Stimulated activated naive B cell treated with anti-CD40 and anti-IgM and Interleukin-4, amounts not matched to agents 10 μg/mL and 1 μg/mL and 100 μg/mL, for 72 hours (primary cell): ENCODE measurements around the gene ZNF804B.
"Not testable (repeated sequence)": the region's sequence is repeated elsewhere in the genome, so short reads cannot be mapped to it uniquely, and the experiment has no call there.

Experiments
- ATAC-seq, 2 donors: fragments of 150-1000 bp; cut with Tn5 transposase; replicated peaks; 2 replicates each; pipeline ENCODE4 v1.10.0; 2021; ENCODE audit warnings: moderate library complexity in 1 of 2
- DNase-seq: peaks from one replicate; pipeline ENCODE4 v3.0.0; 2021
- H3K27ac Mint-ChIP-seq: one replicate; pipeline ENCODE4 v1.8.0; 2022; ENCODE audit warnings: mild to moderate bottlenecking, mixed read lengths
- H3K27me3 Mint-ChIP-seq, 2 donors: one replicate each; pipeline ENCODE4 v1.8.0; 2022; ENCODE audit warnings: mixed read lengths in 2 of 2
- H3K36me3 Mint-ChIP-seq, 2 donors: one replicate each; pipeline ENCODE4 v1.8.0; 2022; ENCODE audit warnings: mixed read lengths in 2 of 2, mild to moderate bottlenecking in 1 of 2
- H3K4me1 Mint-ChIP-seq, 2 donors: one replicate each; pipeline ENCODE4 v1.8.0; 2022; ENCODE audit warnings: mixed read lengths in 2 of 2, mild to moderate bottlenecking in 1 of 2
- H3K4me3 Mint-ChIP-seq, 2 donors: one replicate each; pipeline ENCODE4 v1.8.0; 2022; ENCODE audit warnings: mild to moderate bottlenecking in 2 of 2, mixed read lengths in 2 of 2, moderate library complexity in 1 of 2
- H3K9me3 Mint-ChIP-seq, 2 donors: one replicate each; pipeline ENCODE4 v1.8.0; 2022; ENCODE audit warnings: mixed read lengths in 2 of 2, mild to moderate bottlenecking in 1 of 2

ZNF804B gene

GRCh38 chr7:89129600-89130375 lies 370.3 kb downstream of the ZNF804B start:
- Mint-ChIP-seq H3K27ac (no peak overlapping the region), H3K36me3 (no peaks in the 10 kb centered on the region), H3K27me3 (no peaks in the 10 kb centered on the region), H3K4me1 (no peaks in the 10 kb centered on the region), H3K4me3 (no peak overlapping the region), H3K9me3 (no peaks in the 10 kb centered on the region)
- DNase-seq (no peak), ATAC-seq (no peak)

GRCh38 chr7:89133357-89133756 lies 373.9 kb downstream of the ZNF804B start:
- ATAC-seq (no peak), DNase-seq (no peak)
- Mint-ChIP-seq H3K4me1 (no peaks in the 10 kb centered on the region), H3K9me3 (peaks cover 0 to 3% of the 10 kb centered on the region in 2 donors), H3K27me3 (no peaks in the 10 kb centered on the region), H3K27ac (no peak overlapping the region), H3K4me3 (no peak overlapping the region), H3K36me3 (no peaks in the 10 kb centered on the region)

GRCh38 chr7:89133819-89134218 lies 374.3 kb downstream of the ZNF804B start:
- Mint-ChIP-seq H3K4me3 (no peak overlapping the region), H3K27me3 (no peaks in the 10 kb centered on the region), H3K9me3 (peaks cover 0 to 5% of the 10 kb centered on the region in 2 donors), H3K36me3 (no peaks in the 10 kb centered on the region), H3K4me1 (no peaks in the 10 kb centered on the region), H3K27ac (no peak overlapping the region)
- no peak for DNase-seq
- no peak for ATAC-seq

- no peaks in the 10 kb centered on the region for H3K27me3 Mint-ChIP-seq
- no peak overlapping the region for H3K27ac Mint-ChIP-seq
- ATAC-seq: no peak
- H3K9me3 Mint-ChIP-seq: no peaks in the 10 kb centered on the region
- H3K36me3 Mint-ChIP-seq: no peaks in the 10 kb centered on the region
- H3K4me3 Mint-ChIP-seq: no peak overlapping the region
- H3K4me1 Mint-ChIP-seq: no peaks in the 10 kb centered on the region
- DNase-seq: no peak
Measured at GRCh38 chr7:89145801-89146200, 386.3 kb downstream of the ZNF804B start.

GRCh38 chr7:89160107-89160506 lies 400.6 kb downstream of the ZNF804B start:
- no peak overlapping the region for H3K27ac Mint-ChIP-seq
- no peak overlapping the region for H3K4me3 Mint-ChIP-seq
- no peaks in the 10 kb centered on the region for H3K4me1 Mint-ChIP-seq
- DNase-seq (no peak), ATAC-seq (no peak)
- H3K36me3 Mint-ChIP-seq: no peaks in the 10 kb centered on the region
- H3K9me3 Mint-ChIP-seq: peaks cover 1 to 3% of the 10 kb centered on the region in 2 donors
- H3K27me3 Mint-ChIP-seq: no peaks in the 10 kb centered on the region

GRCh38 chr7:89165421-89165820 lies 405.9 kb downstream of the ZNF804B start:
- Mint-ChIP-seq H3K4me1 (no peaks in the 10 kb centered on the region), H3K27me3 (no peaks in the 10 kb centered on the region), H3K27ac (no peak overlapping the region), H3K9me3 (peaks cover 1 to 3% of the 10 kb centered on the region in 2 donors), H3K36me3 (no peaks in the 10 kb centered on the region), H3K4me3 (no peak overlapping the region)
- ATAC-seq (no peak), DNase-seq (no peak)

GRCh38 chr7:89170628-89171027 lies 411.1 kb downstream of the ZNF804B start:
- Mint-ChIP-seq H3K36me3 (no peaks in the 10 kb centered on the region), H3K4me3 (no peak overlapping the region), H3K27me3 (no peaks in the 10 kb centered on the region), H3K9me3 (peaks cover 2 to 4% of the 10 kb centered on the region in 2 donors), H3K4me1 (no peaks in the 10 kb centered on the region), H3K27ac (no peak overlapping the region)
- DNase-seq (no peak), ATAC-seq (no peak)

GRCh38 chr7:89182116-89182515 lies 422.6 kb downstream of the ZNF804B start:
- H3K27ac Mint-ChIP-seq: no peak overlapping the region
- no peaks in the 10 kb centered on the region for H3K36me3 Mint-ChIP-seq
- no peak overlapping the region for H3K4me3 Mint-ChIP-seq
- no peak for ATAC-seq
- H3K4me1 Mint-ChIP-seq: no peaks in the 10 kb centered on the region
- no peaks in the 10 kb centered on the region for H3K27me3 Mint-ChIP-seq
- H3K9me3 Mint-ChIP-seq: peaks cover 9 to 11% of the 10 kb centered on the region in 2 donors
- no peak for DNase-seq

- no peak overlapping the region for H3K27ac Mint-ChIP-seq
- ATAC-seq (no peak), DNase-seq (no peak)
- peaks cover 9% of the 10 kb centered on the region in 2 donors for H3K9me3 Mint-ChIP-seq
- no peaks in the 10 kb centered on the region for H3K4me1 Mint-ChIP-seq
- H3K36me3 Mint-ChIP-seq: no peaks in the 10 kb centered on the region
- no peaks in the 10 kb centered on the region for H3K27me3 Mint-ChIP-seq
- H3K4me3 Mint-ChIP-seq: no peak overlapping the region
Measured at GRCh38 chr7:89183712-89184111, 424.2 kb downstream of the ZNF804B start.

GRCh38 chr7:89200758-89201157 lies 441.3 kb downstream of the ZNF804B start:
- no peaks in the 10 kb centered on the region for H3K4me1 Mint-ChIP-seq
- no peaks in the 10 kb centered on the region for H3K27me3 Mint-ChIP-seq
- H3K36me3 Mint-ChIP-seq: no peaks in the 10 kb centered on the region
- H3K27ac Mint-ChIP-seq: no peak overlapping the region
- H3K9me3 Mint-ChIP-seq: peaks cover 0 to 8% of the 10 kb centered on the region in 2 donors
- DNase-seq: no peak
- no peak for ATAC-seq
- no peak overlapping the region for H3K4me3 Mint-ChIP-seq

- no peaks in the 10 kb centered on the region for H3K36me3 Mint-ChIP-seq
- H3K27me3 Mint-ChIP-seq: no peaks in the 10 kb centered on the region
- peaks cover 0 to 2% of the 10 kb centered on the region in 2 donors for H3K9me3 Mint-ChIP-seq
- no peak overlapping the region for H3K4me3 Mint-ChIP-seq
- ATAC-seq (no peak), DNase-seq (no peak)
- H3K27ac Mint-ChIP-seq: no peak overlapping the region
- no peaks in the 10 kb centered on the region for H3K4me1 Mint-ChIP-seq
Measured at GRCh38 chr7:89223900-89224395, 464.4 kb downstream of the ZNF804B start.

GRCh38 chr7:89228688-89229171 lies 469.2 kb downstream of the ZNF804B start:
- not testable (repeated sequence) for H3K27ac Mint-ChIP-seq, H3K9me3 Mint-ChIP-seq

GRCh38 chr7:89238156-89238555 lies 478.7 kb downstream of the ZNF804B start:
- no peaks in the 10 kb centered on the region for H3K4me1 Mint-ChIP-seq

More at GRCh38 chr7:89228688-89229171, 469.2 kb downstream of the ZNF804B start:
- not testable (repeated sequence) for ATAC-seq, H3K36me3 Mint-ChIP-seq, H3K4me1 Mint-ChIP-seq, H3K4me3 Mint-ChIP-seq, H3K27me3 Mint-ChIP-seq, DNase-seq

GRCh38 chr7:89246196-89246595 lies 486.7 kb downstream of the ZNF804B start:
- no peak for ATAC-seq
- Mint-ChIP-seq H3K27ac (no peak overlapping the region), H3K4me3 (no peak overlapping the region), H3K4me1 (no peaks in the 10 kb centered on the region), H3K36me3 (no peaks in the 10 kb centered on the region), H3K9me3 (peaks cover 7 to 9% of the 10 kb centered on the region in 2 donors), H3K27me3 (no peaks in the 10 kb centered on the region)
- no peak for DNase-seq

More at GRCh38 chr7:89238156-89238555, 478.7 kb downstream of the ZNF804B start:
- peaks cover 6 to 7% of the 10 kb centered on the region in 2 donors for H3K9me3 Mint-ChIP-seq
- DNase-seq (no peak), ATAC-seq (no peak)
- H3K27ac Mint-ChIP-seq: no peak overlapping the region
- H3K36me3 Mint-ChIP-seq: no peaks in the 10 kb centered on the region
- H3K27me3 Mint-ChIP-seq: no peaks in the 10 kb centered on the region
- no peak overlapping the region for H3K4me3 Mint-ChIP-seq

- no peak for ATAC-seq
- no peak for DNase-seq
- Mint-ChIP-seq H3K36me3 (no peaks in the 10 kb centered on the region), H3K4me3 (no peak overlapping the region), H3K9me3 (peaks cover 11 to 18% of the 10 kb centered on the region in 2 donors), H3K4me1 (no peaks in the 10 kb centered on the region), H3K27me3 (no peaks in the 10 kb centered on the region), H3K27ac (no peak overlapping the region)
Measured at GRCh38 chr7:89247207-89247606, 487.7 kb downstream of the ZNF804B start.
